Memory B cell (primary cell): ENCODE measurements around the gene SPNS2.
"Not testable (repeated sequence)": the region's sequence is repeated elsewhere in the genome, so short reads cannot be mapped to it uniquely, and the experiment has no call there.

Experiments
- ATAC-seq: fragments of 150-1000 bp; cut with Tn5 transposase; 2 replicates; pipeline ENCODE4 v1.10.0; 2021; ENCODE audit warnings: low read depth, mild to moderate bottlenecking, moderate library complexity
- DNase-seq, 2 donors: peaks; one replicate each; pipeline ENCODE4 v3.0.0; 2022; ENCODE audit warnings: low spot score in 2 of 2
- H3K27ac Mint-ChIP-seq: one replicate; pipeline ENCODE4 v1.8.0; 2022; ENCODE audit warnings: mild to moderate bottlenecking, moderate library complexity, mixed read lengths
- H3K27me3 Mint-ChIP-seq: one replicate; pipeline ENCODE4 v1.8.0; 2022; ENCODE audit warnings: mixed read lengths
- H3K36me3 Mint-ChIP-seq: one replicate; pipeline ENCODE4 v1.8.0; 2022; ENCODE audit warnings: mild to moderate bottlenecking, mixed read lengths
- H3K4me1 Mint-ChIP-seq: one replicate; pipeline ENCODE4 v1.8.0; 2022; ENCODE audit warnings: mixed read lengths
- H3K4me3 Mint-ChIP-seq: one replicate; pipeline ENCODE4 v1.8.0; 2022; ENCODE audit warnings: mild to moderate bottlenecking, moderate library complexity, mixed read lengths
- H3K9me3 Mint-ChIP-seq: one replicate; pipeline ENCODE4 v1.8.0; 2022; ENCODE audit warnings: mixed read lengths

Gene SPNS2

GRCh38 chr17:4576161-4576558 lies 77.5 kb downstream of the SPNS2 start:
- H3K9me3 Mint-ChIP-seq, result no peaks in the 10 kb centered on the region
- H3K4me1 Mint-ChIP-seq, result peaks cover 7% of the 10 kb centered on the region
- peaks cover 13% of the 10 kb centered on the region for H3K27me3 Mint-ChIP-seq
- H3K36me3 Mint-ChIP-seq, result no peaks in the 10 kb centered on the region
- ATAC-seq (no peak), DNase-seq (no peak)
- H3K4me3 Mint-ChIP-seq, result no peak overlapping the region
- H3K27ac Mint-ChIP-seq, result no peak overlapping the region

GRCh38 chr17:4576729-4577322 lies 78.1 kb downstream of the SPNS2 start:
- H3K36me3 Mint-ChIP-seq, result no peaks in the 10 kb centered on the region
- ATAC-seq (no peak), DNase-seq (no peak)
- no peak overlapping the region for H3K27ac Mint-ChIP-seq
- H3K4me3 Mint-ChIP-seq, result no peak overlapping the region
- no peaks in the 10 kb centered on the region for H3K9me3 Mint-ChIP-seq
- H3K27me3 Mint-ChIP-seq, result peaks cover 18% of the 10 kb centered on the region
- H3K4me1 Mint-ChIP-seq, result peaks cover 7% of the 10 kb centered on the region

GRCh38 chr17:4577386-4577993 lies 78.8 kb downstream of the SPNS2 start:
- no peaks in the 10 kb centered on the region for H3K36me3 Mint-ChIP-seq
- H3K9me3 Mint-ChIP-seq, result no peaks in the 10 kb centered on the region
- H3K4me1 Mint-ChIP-seq, result peaks cover 7% of the 10 kb centered on the region
- peaks cover 21% of the 10 kb centered on the region for H3K27me3 Mint-ChIP-seq
- ATAC-seq, result no peak
- DNase-seq, result no peak
- no peak overlapping the region for H3K27ac Mint-ChIP-seq
- no peak overlapping the region for H3K4me3 Mint-ChIP-seq

GRCh38 chr17:4578349-4578748 lies 79.7 kb downstream of the SPNS2 start:
- peaks cover 24% of the 10 kb centered on the region for H3K27me3 Mint-ChIP-seq

GRCh38 chr17:4579678-4580077 lies 81.0 kb downstream of the SPNS2 start:
- H3K27me3 Mint-ChIP-seq, result peaks cover 27% of the 10 kb centered on the region
- no peaks in the 10 kb centered on the region for H3K9me3 Mint-ChIP-seq
- no peak overlapping the region for H3K27ac Mint-ChIP-seq
- DNase-seq (no peak), ATAC-seq (no peak)
- H3K36me3 Mint-ChIP-seq, result no peaks in the 10 kb centered on the region
- peaks cover 5% of the 10 kb centered on the region for H3K4me1 Mint-ChIP-seq
- H3K4me3 Mint-ChIP-seq, result no peak overlapping the region

More at GRCh38 chr17:4578349-4578748, 79.7 kb downstream of the SPNS2 start:
- H3K4me3 Mint-ChIP-seq, DNase-seq, H3K9me3 Mint-ChIP-seq, ATAC-seq, H3K27ac Mint-ChIP-seq, H3K36me3 Mint-ChIP-seq, H3K4me1 Mint-ChIP-seq: not testable (repeated sequence)

GRCh38 chr17:4580291-4580690 lies 81.6 kb downstream of the SPNS2 start:
- Mint-ChIP-seq H3K36me3 (no peaks in the 10 kb centered on the region), H3K9me3 (no peaks in the 10 kb centered on the region), H3K27ac (no peak overlapping the region), H3K27me3 (peaks cover 29% of the 10 kb centered on the region), H3K4me3 (no peak overlapping the region), H3K4me1 (peaks cover 5% of the 10 kb centered on the region)
- no peak for DNase-seq
- no peak for ATAC-seq

- DNase-seq (no peak), ATAC-seq (no peak)
- peaks cover 36% of the 10 kb centered on the region for H3K27me3 Mint-ChIP-seq
- H3K36me3 Mint-ChIP-seq, result no peaks in the 10 kb centered on the region
- no peaks in the 10 kb centered on the region for H3K9me3 Mint-ChIP-seq
- H3K27ac Mint-ChIP-seq, result no peak overlapping the region
- H3K4me3 Mint-ChIP-seq, result no peak overlapping the region
- H3K4me1 Mint-ChIP-seq, result peaks cover 5% of the 10 kb centered on the region
Observed at GRCh38 chr17:4582101-4582501, 83.4 kb downstream of the SPNS2 start.

GRCh38 chr17:4582691-4583090 lies 84.0 kb downstream of the SPNS2 start:
- H3K27me3 Mint-ChIP-seq, result peaks cover 36% of the 10 kb centered on the region
- no peak overlapping the region for H3K4me3 Mint-ChIP-seq
- peaks cover 5% of the 10 kb centered on the region for H3K4me1 Mint-ChIP-seq
- DNase-seq (no peak), ATAC-seq (no peak)
- no peaks in the 10 kb centered on the region for H3K36me3 Mint-ChIP-seq
- no peak overlapping the region for H3K27ac Mint-ChIP-seq
- H3K9me3 Mint-ChIP-seq, result no peaks in the 10 kb centered on the region

- no peak for ATAC-seq
- H3K36me3 Mint-ChIP-seq, result no peaks in the 10 kb centered on the region
- no peaks in the 10 kb centered on the region for H3K9me3 Mint-ChIP-seq
- H3K4me1 Mint-ChIP-seq, result peaks cover 5% of the 10 kb centered on the region
- no peak for DNase-seq
- peaks cover 34% of the 10 kb centered on the region for H3K27me3 Mint-ChIP-seq
- H3K27ac Mint-ChIP-seq, result no peak overlapping the region
- H3K4me3 Mint-ChIP-seq, result no peak overlapping the region
Observed at GRCh38 chr17:4583206-4583605, 84.5 kb downstream of the SPNS2 start.

- Mint-ChIP-seq H3K27ac (no peak overlapping the region), H3K4me1 (peaks cover 5% of the 10 kb centered on the region), H3K27me3 (peaks cover 34% of the 10 kb centered on the region), H3K36me3 (no peaks in the 10 kb centered on the region), H3K4me3 (peak overlapping the region; percentile 81), H3K9me3 (no peaks in the 10 kb centered on the region)
- ATAC-seq (peak; percentile 69), DNase-seq (no peak)
Observed at GRCh38 chr17:4583782-4584100, 85.1 kb downstream of the SPNS2 start.

- H3K4me3 Mint-ChIP-seq, result peak within 1 kb of the TSS; percentile 81
- peak in 1 of 2 donors; percentile 25 for DNase-seq
- ATAC-seq, result peak; percentile 57
- H3K9me3 Mint-ChIP-seq, result no peaks in the 10 kb centered on the region
- peaks cover 34% of the 10 kb centered on the region for H3K27me3 Mint-ChIP-seq
- H3K4me1 Mint-ChIP-seq, result peaks cover 5% of the 10 kb centered on the region
- H3K27ac Mint-ChIP-seq, result no peak within 1 kb of the TSS
- no peaks in the 10 kb centered on the region for H3K36me3 Mint-ChIP-seq
Observed at GRCh38 chr17:4584101-4584916, 85.6 kb downstream of the SPNS2 start, which contains the start of gene SMTNL2. TSS of gene SMTNL2 (plus strand) at chr17:4584529. CDS start at chr17:4584606, 77 bp downstream.

GRCh38 chr17:4584917-4585637 lies 86.4 kb downstream of the SPNS2 start:
- Mint-ChIP-seq H3K9me3 (no peaks in the 10 kb centered on the region), H3K4me3 (peak overlapping the region; percentile 30), H3K27ac (no peak overlapping the region), H3K36me3 (no peaks in the 10 kb centered on the region), H3K27me3 (peaks cover 33% of the 10 kb centered on the region), H3K4me1 (peaks cover 5% of the 10 kb centered on the region)
- ATAC-seq, result no peak
- DNase-seq, result no peak

GRCh38 chr17:4585638-4585994 lies 86.9 kb downstream of the SPNS2 start:
- ATAC-seq (no peak), DNase-seq (no peak)
- Mint-ChIP-seq H3K27me3 (peaks cover 38% of the 10 kb centered on the region), H3K36me3 (no peaks in the 10 kb centered on the region), H3K4me3 (no peak overlapping the region), H3K27ac (no peak overlapping the region), H3K9me3 (no peaks in the 10 kb centered on the region), H3K4me1 (peaks cover 5% of the 10 kb centered on the region)

- no peak for ATAC-seq
- Mint-ChIP-seq H3K4me1 (peaks cover 5% of the 10 kb centered on the region), H3K9me3 (no peaks in the 10 kb centered on the region), H3K27ac (no peak overlapping the region), H3K36me3 (no peaks in the 10 kb centered on the region), H3K4me3 (no peak overlapping the region), H3K27me3 (peaks cover 37% of the 10 kb centered on the region)
- no peak for DNase-seq
Observed at GRCh38 chr17:4586043-4586442, 87.4 kb downstream of the SPNS2 start.
